LNCaP clone FGC (cell line): ENCODE measurements around the gene OGFOD1.

Experiments
- DNase-seq: peaks from one replicate; pipeline ENCODE4 v3.0.0-alpha.2; 2011; ENCODE audit warnings: low read depth
- H3K4me3 ChIP-seq: 2 replicates; pipeline ENCODE4 v1.5.1; 2011; ENCODE audit warnings: mild to moderate bottlenecking, low read depth, low read length, control low read depth
- CTCF ChIP-seq: IDR thresholded peaks from 2 replicates; pipeline ENCODE4 v1.5.1; 2012; ENCODE audit warnings: mild to moderate bottlenecking; ENCODE audit not compliant: control insufficient read depth, insufficient read depth; ENCODE audit errors: extremely low read depth

Gene OGFOD1

GRCh38 chr16:56451753-56452689 lies 667 bp downstream of the OGFOD1 start:
- DNase-seq, result no peak
- no peak for TF ChIP-seq CTCF
- H3K4me3 ChIP-seq, result peak overlapping the region; percentile 85

DNA sequence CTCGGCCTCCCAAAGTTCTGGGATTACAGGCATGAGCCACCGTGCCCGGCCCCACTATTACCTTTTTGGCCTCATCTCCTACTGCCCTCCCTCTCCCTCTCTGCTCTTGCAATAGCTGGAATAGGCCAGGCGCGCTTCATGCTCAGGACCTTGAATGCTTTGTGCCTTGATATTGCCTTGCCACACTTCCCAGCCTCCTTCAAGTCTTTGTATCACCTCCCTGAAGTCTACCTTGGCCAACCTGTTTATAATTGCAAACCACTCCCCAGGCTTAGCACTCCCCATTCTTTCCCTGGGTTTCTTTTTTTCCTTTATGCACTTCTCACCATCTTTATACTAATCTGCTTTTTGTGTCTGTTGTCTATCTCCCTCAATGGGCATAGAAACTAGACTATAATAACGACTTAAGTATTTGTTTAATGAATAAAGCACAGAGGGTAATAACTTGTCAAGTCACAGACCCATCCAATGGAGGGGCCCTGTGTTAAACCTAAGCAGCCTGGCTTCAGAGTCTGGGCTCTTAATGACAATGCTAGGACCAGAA lies 6.6 kb downstream of the OGFOD1 start:
- DNase-seq, result no peak
- no peak for TF ChIP-seq CTCF
- H3K4me3 ChIP-seq, result no peak overlapping the region

- H3K4me3 ChIP-seq, result no peak overlapping the region
- no peak for TF ChIP-seq CTCF
- no peak for DNase-seq
Measured at GRCh38 chr16:56460101-56460500, 8.7 kb downstream of the OGFOD1 start.

- no peak overlapping the region for H3K4me3 ChIP-seq
- no peak for DNase-seq
- TF ChIP-seq CTCF, result no peak
Measured at GRCh38 chr16:56462064-56462796, 10.9 kb downstream of the OGFOD1 start.

GRCh38 chr16:56463153-56463552 lies 11.8 kb downstream of the OGFOD1 start:
- H3K4me3 ChIP-seq, result no peak overlapping the region
- DNase-seq, result no peak
- no peak for TF ChIP-seq CTCF

DNA sequence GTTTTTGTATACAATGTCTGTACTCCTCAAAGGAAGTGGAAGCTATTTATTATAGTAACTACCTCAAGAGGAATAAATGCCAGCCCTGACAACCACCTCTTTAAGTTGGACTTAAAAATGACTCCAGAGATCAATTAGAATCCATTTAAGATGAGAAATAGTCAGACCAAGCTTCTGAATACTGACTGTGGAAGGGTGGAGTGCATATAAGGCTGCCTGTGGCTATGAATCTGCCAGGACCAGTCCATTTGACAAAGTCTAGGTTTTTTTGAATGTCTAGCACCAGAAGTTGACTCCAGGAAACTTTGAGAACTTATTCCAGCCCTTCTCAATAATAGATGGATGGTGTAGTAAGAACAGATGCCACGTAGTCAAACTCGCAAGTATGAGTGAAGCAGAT lies 15.0 kb downstream of the OGFOD1 start:
- DNase-seq, result no peak
- H3K4me3 ChIP-seq, result no peak overlapping the region
- TF ChIP-seq CTCF, result no peak
